ENCODE data around the gene KLHL21. TPM values are rescaled to one million over a fixed set of nuclear protein-coding genes. Genes with fewer than 3 reads are reported as not detected.

KLHL21 gene
- total and polyA plus RNA-seq, 2 donors (not counting 1 experiment from before 2014, with no cell fraction given), result 14.4 to 29.9 TPM

DNA sequence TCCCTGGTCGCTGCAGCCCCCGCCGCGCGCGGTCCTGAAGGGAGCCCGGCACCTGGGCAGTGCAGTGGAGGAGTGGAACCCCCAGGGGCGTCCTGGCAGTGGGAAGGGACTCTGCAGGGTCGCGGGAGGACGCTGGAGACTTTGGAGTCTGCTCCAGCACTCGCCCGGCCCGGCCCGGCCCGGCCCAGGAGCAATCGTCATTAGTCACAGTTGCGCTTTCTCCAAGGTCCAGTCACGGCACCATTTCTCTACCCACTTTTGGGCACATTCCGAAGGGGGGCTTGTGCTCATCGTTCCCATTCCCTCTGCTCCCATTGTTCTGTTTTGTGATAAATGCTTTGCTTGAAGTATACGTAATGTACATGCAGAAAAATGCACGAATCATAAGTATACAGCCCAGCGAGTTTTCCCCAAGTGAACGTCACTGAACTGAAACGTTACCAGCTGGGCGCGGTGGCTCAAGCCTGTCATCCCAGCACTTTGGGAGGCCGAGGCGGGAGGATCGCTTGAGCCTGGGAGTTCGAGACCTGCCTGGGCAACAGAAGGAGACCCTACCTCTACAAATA lies 23.0 kb upstream of the KLHL21 start:
- intact Hi-C loops (cut with micrococcal nuclease), result loop anchor here (1.0 to 5.0 kb wide), 6 partner anchors 12 to 426 kb away; partner anchors contain the start of genes DNAJC11, KLHL21, NOL9 and PHF13
- Histone ChIP-seq H3K9me3 (ENCODE audit: control extremely low read depth in 1 of 3, control insufficient read depth in 2 of 3, insufficient read depth in 1 of 3, low read length in 2 of 3) (no peaks in the 10 kb centered on the region), H4K20me1 (ENCODE audit: control insufficient read depth, insufficient read depth, low read length, poor library complexity, severe bottlenecking) (peaks cover 40% of the 10 kb centered on the region), H2AFZ (ENCODE audit: insufficient read depth, low read depth, low read length, poor library complexity, severe bottlenecking) (peak overlapping the region; percentile 78), H3K4me3 (ENCODE audit: control extremely low read depth in 1 of 5, extremely low read depth in 1 of 5, insufficient read depth in 1 of 5, low read depth in 2 of 5, low read length in 4 of 5) (peak overlapping the region; percentile 61 to 80 (median 62)), H3K4me2 (replicated peaks; ENCODE audit: low read depth, low read length, poor library complexity, severe bottlenecking) (peak overlapping the region; percentile 84), H3K27ac (ENCODE audit: low read length in 2 of 2) (no peak overlapping the region), H3K79me2 (ENCODE audit: control insufficient read depth, insufficient read depth, low read length) (peaks cover 46% of the 10 kb centered on the region), H3K27me3 (replicated peaks in 1 of 4; ENCODE audit: control extremely low read depth in 1 of 4, control insufficient read depth in 3 of 4, insufficient read depth in 4 of 4, low read length in 3 of 4) (no peaks in the 10 kb centered on the region), H3K4me1 (ENCODE audit: control insufficient read depth in 2 of 2, insufficient read depth in 2 of 2, low read length in 2 of 2) (peaks cover 13 to 32% of the 10 kb centered on the region in 2 donors), H3K36me3 (replicated peaks in 1 of 2; ENCODE audit: control extremely low read depth in 1 of 2, control insufficient read depth in 1 of 2, extremely low read depth in 1 of 2, insufficient read depth in 2 of 2, low read length in 1 of 2) (peaks cover 3 to 26% of the 10 kb centered on the region in 2 experiments), H3K9ac (ENCODE audit: low read length) (peak overlapping the region; percentile 72)
- no peaks in the 10 kb centered on the region for H3K9me3 Mint-ChIP-seq (ENCODE audit: insufficient read depth)
- TF ChIP-seq, protein P1, sequence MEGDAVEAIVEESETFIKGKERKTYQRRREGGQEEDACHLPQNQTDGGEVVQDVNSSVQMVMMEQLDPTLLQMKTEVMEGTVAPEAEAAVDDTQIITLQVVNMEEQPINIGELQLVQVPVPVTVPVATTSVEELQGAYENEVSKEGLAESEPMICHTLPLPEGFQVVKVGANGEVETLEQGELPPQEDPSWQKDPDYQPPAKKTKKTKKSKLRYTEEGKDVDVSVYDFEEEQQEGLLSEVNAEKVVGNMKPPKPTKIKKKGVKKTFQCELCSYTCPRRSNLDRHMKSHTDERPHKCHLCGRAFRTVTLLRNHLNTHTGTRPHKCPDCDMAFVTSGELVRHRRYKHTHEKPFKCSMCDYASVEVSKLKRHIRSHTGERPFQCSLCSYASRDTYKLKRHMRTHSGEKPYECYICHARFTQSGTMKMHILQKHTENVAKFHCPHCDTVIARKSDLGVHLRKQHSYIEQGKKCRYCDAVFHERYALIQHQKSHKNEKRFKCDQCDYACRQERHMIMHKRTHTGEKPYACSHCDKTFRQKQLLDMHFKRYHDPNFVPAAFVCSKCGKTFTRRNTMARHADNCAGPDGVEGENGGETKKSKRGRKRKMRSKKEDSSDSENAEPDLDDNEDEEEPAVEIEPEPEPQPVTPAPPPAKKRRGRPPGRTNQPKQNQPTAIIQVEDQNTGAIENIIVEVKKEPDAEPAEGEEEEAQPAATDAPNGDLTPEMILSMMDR (IDR thresholded peaks at IDR 0.05), result no peak
- no peak for TF ChIP-seq EZH2 (IDR thresholded peaks at IDR 0.05; ENCODE audit: borderline replicate concordance, insufficient read depth, low read depth, low read length, poor library complexity, severe bottlenecking)
- H3K4me1 Mint-ChIP-seq, result peaks cover 31% of the 10 kb centered on the region
- H3K27ac Mint-ChIP-seq, result peak overlapping the region; percentile 81
- POLR2A ChIA-PET, result interaction anchor here (1.6 to 1.7 kb wide), 2 partner anchors 13 to 22 kb away, joined by 3 to 8 read pairs; no protein-coding TSS in a partner anchor
- H3K4me3 Mint-ChIP-seq, result peak overlapping the region; percentile 93
- ATAC-seq (ENCODE audit: low read depth) (no peak), DNase-seq (no peak)
- no peaks in the 10 kb centered on the region for H3K27me3 Mint-ChIP-seq
- WGBS (ENCODE audit: insufficient coverage), result 8% methylated on average over 26 of the region's 32 CpGs
- CTCF ChIA-PET, result interaction anchor here (2.5 kb wide), 1 partner anchor 21 kb away, joined by 6 read pairs; no protein-coding TSS in a partner anchor

Measured in B cell (primary cell).